Suprapubic skin (tissue), 4 donors: Measurements from ENCODE around the gene RXFP4. TPM values are rescaled to one million over a fixed set of nuclear protein-coding genes. Genes with fewer than 3 reads are reported as not detected.
"Not testable (repeated sequence)": the region's sequence is repeated elsewhere in the genome, so short reads cannot be mapped to it uniquely, and the experiment has no call there.

ENCODE experiments used
- DNase-seq, 2 donors: peaks; one replicate each; pipeline ENCODE4 v3.0.0-alpha.2; 2019; ENCODE audit warnings: low spot score in 2 of 2
- H3K27ac ChIP-seq: fragments of 200-600 bp; sonication (generic); one replicate; pipeline ENCODE4 v1.5.1; 2019
- H3K27me3 ChIP-seq: fragments of 200-600 bp; sonication (generic); one replicate; pipeline ENCODE4 v1.5.1; 2019
- H3K36me3 ChIP-seq: fragments of 200-600 bp; sonication (generic); one replicate; pipeline ENCODE4 v1.5.1; 2019
- H3K4me1 ChIP-seq: fragments of 200-600 bp; sonication (generic); one replicate; pipeline ENCODE4 v1.5.1; 2019
- H3K4me3 ChIP-seq: fragments of 200-600 bp; sonication (generic); one replicate; pipeline ENCODE4 v1.5.1; 2019; ENCODE audit warnings: mild to moderate bottlenecking
- H3K9me3 ChIP-seq: fragments of 200-600 bp; sonication (generic); one replicate; pipeline ENCODE4 v1.5.1; 2019
- CTCF ChIP-seq, 2 donors: fragments of 200-600 bp in 1 of 2; fragments of 450-650 bp in 1 of 2; sonication (generic) in 1 of 2; IDR thresholded peaks; one replicate each; pipeline ENCODE4 v1.5.1; 2016 to 2019; ENCODE audit warnings: antibody characterized with exemption in 2 of 2, mild to moderate bottlenecking in 1 of 2, moderate library complexity in 1 of 2
- EP300 ChIP-seq: sonication (generic); formaldehyde crosslinking; IDR thresholded peaks from one replicate; pipeline ENCODE4 v1.6.1; 2017; ENCODE audit warnings: antibody characterized with exemption
- POLR2A ChIP-seq, 2 donors: fragments of 450-650 bp; IDR thresholded peaks; one replicate each; pipeline ENCODE4 v1.6.1; 2017; ENCODE audit warnings: antibody characterized with exemption in 2 of 2, mild to moderate bottlenecking in 2 of 2, moderate library complexity in 2 of 2
- POLR2AphosphoS5 ChIP-seq, 3 donors: sonication (generic); formaldehyde crosslinking; IDR thresholded peaks; one replicate each; pipeline ENCODE4 v1.6.1; 2017; ENCODE audit warnings: antibody characterized with exemption in 3 of 3
- WGBS: methylation state at CpG from one replicate; pipeline ENCODE4 v1.1.5; 2018; 5-methylcytosine and 5-hydroxymethylcytosine counted together
- total RNA-seq, 4 donors: library from RNA; depleted of rRNA; stranded (reverse); fragments of >200 nt; gene quantifications; one replicate each; pipeline ENCODE4 v1.1.0, GENCODE V29; 2016

The RXFP4 gene
- total RNA-seq, 4 donors from 2014 or later, result not detected

- WGBS, result 62% methylated on average over 7 of the region's 7 CpGs
- Histone ChIP-seq H3K9me3 (no peaks in the 10 kb centered on the region), H3K27ac (peak overlapping the region; percentile 89), H3K4me3 (no peak overlapping the region), H3K36me3 (no peaks in the 10 kb centered on the region), H3K27me3 (no peaks in the 10 kb centered on the region), H3K4me1 (peaks cover 46% of the 10 kb centered on the region)
- DNase-seq, result no peak
- TF ChIP-seq POLR2A (IDR thresholded peaks at IDR 0.05) (no peak), EP300 (no peak), CTCF (IDR thresholded peaks at IDR 0.05) (no peak), POLR2AphosphoS5 (IDR thresholded peaks at IDR 0.05) (no peak)
Measured at GRCh38 chr1:155982106-155982505, 40.7 kb downstream of the RXFP4 start.

- WGBS, result 43% methylated on average over 2 of the region's 4 CpGs
- Histone ChIP-seq H3K27me3 (no peaks in the 10 kb centered on the region), H3K36me3 (no peaks in the 10 kb centered on the region), H3K9me3 (no peaks in the 10 kb centered on the region), H3K27ac (peak overlapping the region; percentile 89), H3K4me1 (peaks cover 45% of the 10 kb centered on the region), H3K4me3 (no peak overlapping the region)
- no peak for TF ChIP-seq EP300
- no peak for TF ChIP-seq POLR2A (IDR thresholded peaks at IDR 0.05)
- TF ChIP-seq CTCF (IDR thresholded peaks at IDR 0.05), result no peak
- TF ChIP-seq POLR2AphosphoS5 (IDR thresholded peaks at IDR 0.05), result no peak
- no peak for DNase-seq
Measured at GRCh38 chr1:155983191-155984024, 42.0 kb downstream of the RXFP4 start.

GRCh38 chr1:155984341-155984740, 42.9 kb downstream of the RXFP4 start:
- H3K36me3 ChIP-seq, result no peaks in the 10 kb centered on the region
- H3K4me3 ChIP-seq, result no peak overlapping the region
- no peaks in the 10 kb centered on the region for H3K27me3 ChIP-seq
- no peak for TF ChIP-seq CTCF (IDR thresholded peaks at IDR 0.05)
- TF ChIP-seq POLR2AphosphoS5 (IDR thresholded peaks at IDR 0.05), result no peak
- no peak for TF ChIP-seq EP300
- no peak for TF ChIP-seq POLR2A (IDR thresholded peaks at IDR 0.05)
- H3K4me1 ChIP-seq, result peaks cover 43% of the 10 kb centered on the region
- peak overlapping the region; percentile 59 for H3K27ac ChIP-seq
- H3K9me3 ChIP-seq, result no peaks in the 10 kb centered on the region
- 81% methylated on average over 6 of the region's 7 CpGs for WGBS
- DNase-seq, result no peak

- not testable (repeated sequence) for H3K27ac ChIP-seq, H3K36me3 ChIP-seq, H3K9me3 ChIP-seq, H3K27me3 ChIP-seq, DNase-seq, H3K4me3 ChIP-seq
- 86% methylated on average over 11 of the region's 11 CpGs for WGBS
- peaks cover 40% of the 10 kb centered on the region for H3K4me1 ChIP-seq
Measured at GRCh38 chr1:155984903-155985645, 43.6 kb downstream of the RXFP4 start.

- H3K4me3 ChIP-seq, result peak overlapping the region; percentile 38
- peak in 1 of 2 donors; percentile 85 for DNase-seq
- 8% methylated on average over 2 of the region's 9 CpGs for WGBS
Measured at GRCh38 chr1:155989242-155990004, 48.0 kb downstream of the RXFP4 start.

More at GRCh38 chr1:155989242-155990004, 48.0 kb downstream of the RXFP4 start:
- H3K27ac ChIP-seq, result no peak overlapping the region
- H3K27me3 ChIP-seq, result no peaks in the 10 kb centered on the region
- no peaks in the 10 kb centered on the region for H3K9me3 ChIP-seq
- peaks cover 12% of the 10 kb centered on the region for H3K4me1 ChIP-seq
- no peaks in the 10 kb centered on the region for H3K36me3 ChIP-seq
- TF ChIP-seq CTCF (IDR thresholded peaks at IDR 0.05) (peak; percentile 96 to 97), EP300 (no peak), POLR2AphosphoS5 (IDR thresholded peaks at IDR 0.05) (peak in 2 of 3 donors; percentile 31 to 40), POLR2A (IDR thresholded peaks at IDR 0.05) (no peak)
